IPS-11a (cell line): ENCODE measurements around the gene BMF.
A peak's percentile ranks its signal among the peaks of the same experiment; 100 is the strongest.
"Not testable (repeated sequence)": the region's sequence is repeated elsewhere in the genome, so short reads cannot be mapped to it uniquely, and the experiment has no call there.

ENCODE experiments used
- H3K4me3 ChIP-seq: one replicate; pipeline ENCODE4 v1.5.1; 2013; ENCODE audit warnings: low read depth, low read length, control low read depth

BMF gene

GRCh38 chr15:40128766-40129660, 20.3 kb upstream of the BMF start:
- no peak overlapping the region for H3K4me3 ChIP-seq

- no peak overlapping the region for H3K4me3 ChIP-seq
Observed at GRCh38 chr15:40125950-40126349, 17.3 kb upstream of the BMF start.

- not testable (repeated sequence) for H3K4me3 ChIP-seq
Observed at GRCh38 chr15:40124807-40125285, 16.2 kb upstream of the BMF start.

- H3K4me3 ChIP-seq, result not testable (repeated sequence)
Observed at GRCh38 chr15:40124333-40124732, 15.7 kb upstream of the BMF start.

- not testable (repeated sequence) for H3K4me3 ChIP-seq
Observed at GRCh38 chr15:40123863-40124262, 15.2 kb upstream of the BMF start.

- not testable (repeated sequence) for H3K4me3 ChIP-seq
Observed at GRCh38 chr15:40122989-40123388, 14.3 kb upstream of the BMF start.

GRCh38 chr15:40121911-40122638, 13.4 kb upstream of the BMF start:
- H3K4me3 ChIP-seq, result no peak overlapping the region

GRCh38 chr15:40118473-40118872, 9.8 kb upstream of the BMF start:
- H3K4me3 ChIP-seq, result no peak overlapping the region

- H3K4me3 ChIP-seq, result no peak overlapping the region
Observed at GRCh38 chr15:40115670-40116093, 7.0 kb upstream of the BMF start.

GRCh38 chr15:40115106-40115505, 6.4 kb upstream of the BMF start:
- not testable (repeated sequence) for H3K4me3 ChIP-seq

GRCh38 chr15:40114218-40114617, 5.5 kb upstream of the BMF start:
- H3K4me3 ChIP-seq, result no peak overlapping the region

- H3K4me3 ChIP-seq, result no peak overlapping the region
Observed at GRCh38 chr15:40112789-40113188, 4.1 kb upstream of the BMF start.

GRCh38 chr15:40111888-40112287, 3.2 kb upstream of the BMF start:
- H3K4me3 ChIP-seq, result no peak overlapping the region

- no peak overlapping the region for H3K4me3 ChIP-seq
Observed at GRCh38 chr15:40110866-40111550, 2.3 kb upstream of the BMF start.

GRCh38 chr15:40108061-40108854, 421 bp downstream of the BMF start:
- peak overlapping the region; percentile 73 for H3K4me3 ChIP-seq

GRCh38 chr15:40106203-40107161, 2.2 kb downstream of the BMF start:
- H3K4me3 ChIP-seq, result no peak overlapping the region

GRCh38 chr15:40105517-40106202, 3.0 kb downstream of the BMF start:
- no peak overlapping the region for H3K4me3 ChIP-seq

- no peak overlapping the region for H3K4me3 ChIP-seq
Observed at GRCh38 chr15:40104865-40105516, 3.7 kb downstream of the BMF start.
